Activated B cell treated with CpG ODN at 0.5 μM for 24 hours (primary cell): ENCODE results near the gene IGLON5. TPM values are rescaled to one million over a fixed set of nuclear protein-coding genes. Genes with fewer than 3 reads are reported as not detected.

Experiments
- ATAC-seq: fragments of 200-7000 bp; cut with Tn5 transposase; one replicate; pipeline ENCODE4 v1.10.0; 2021; ENCODE audit warnings: low read depth, mild to moderate bottlenecking, moderate library complexity
- CTCF ChIA-PET: fragments of 350-600 bp; sonication (Branson Sonifier 250); formaldehyde crosslinking; loops from one replicate; lab custom pipeline; 2021; ENCODE audit warnings: antibody characterized with exemption; lab: Charles Lee
- POLR2A ChIA-PET: fragments of 350-600 bp; sonication (Branson Sonifier 250); formaldehyde crosslinking; loops from one replicate; lab custom pipeline; 2021; ENCODE audit warnings: antibody characterized with exemption; lab: Charles Lee
- DNase-seq: peaks from one replicate; pipeline ENCODE4 v3.0.0; 2022
- H3K27ac Mint-ChIP-seq: one replicate; pipeline ENCODE4 v1.8.0; 2020; ENCODE audit warnings: mixed read lengths
- H3K27me3 Mint-ChIP-seq: one replicate; pipeline ENCODE4 v1.8.0; 2021; ENCODE audit warnings: mixed read lengths
- H3K36me3 Mint-ChIP-seq: one replicate; pipeline ENCODE4 v1.8.0; 2021; ENCODE audit warnings: low read depth, mixed read lengths
- H3K4me1 Mint-ChIP-seq: one replicate; pipeline ENCODE4 v1.8.0; 2021; ENCODE audit warnings: mixed read lengths
- H3K4me3 Mint-ChIP-seq: one replicate; pipeline ENCODE4 v1.8.0; 2020; ENCODE audit warnings: mild to moderate bottlenecking, mixed read lengths
- H3K9me3 Mint-ChIP-seq: one replicate; pipeline ENCODE4 v1.8.0; 2020; ENCODE audit warnings: mixed read lengths
- intact Hi-C: fragments of 100-400 bp; cut with micrococcal nuclease; formaldehyde crosslinking; loops from one replicate; pipeline ENCODE4 v1.15.1; 2024
- total RNA-seq: library from RNA; stranded (reverse); gene quantifications from 2 replicates; pipeline ENCODE4 v1.2.3, GENCODE V29; 2022
- TF ChIP-seq, protein P1 (sequence below): fragments of 200-600 bp; IDR thresholded peaks from one replicate; pipeline ENCODE4 v1.8.0; 2022; ENCODE audit warnings: antibody characterized with exemption, mild to moderate bottlenecking

Gene IGLON5
- total RNA-seq, 1 donor from 2014 or later: not detected

- Mint-ChIP-seq H3K27ac (no peak overlapping the region), H3K4me3 (no peak overlapping the region)
- POLR2A ChIA-PET: no interaction called here
Observed at GRCh38 chr19:51380379-51380778, 68.9 kb downstream of the IGLON5 start.

More at GRCh38 chr19:51380379-51380778, 68.9 kb downstream of the IGLON5 start:
- CTCF ChIA-PET: no interaction called here
- ATAC-seq (no peak), DNase-seq (no peak)
- TF ChIP-seq, protein P1, sequence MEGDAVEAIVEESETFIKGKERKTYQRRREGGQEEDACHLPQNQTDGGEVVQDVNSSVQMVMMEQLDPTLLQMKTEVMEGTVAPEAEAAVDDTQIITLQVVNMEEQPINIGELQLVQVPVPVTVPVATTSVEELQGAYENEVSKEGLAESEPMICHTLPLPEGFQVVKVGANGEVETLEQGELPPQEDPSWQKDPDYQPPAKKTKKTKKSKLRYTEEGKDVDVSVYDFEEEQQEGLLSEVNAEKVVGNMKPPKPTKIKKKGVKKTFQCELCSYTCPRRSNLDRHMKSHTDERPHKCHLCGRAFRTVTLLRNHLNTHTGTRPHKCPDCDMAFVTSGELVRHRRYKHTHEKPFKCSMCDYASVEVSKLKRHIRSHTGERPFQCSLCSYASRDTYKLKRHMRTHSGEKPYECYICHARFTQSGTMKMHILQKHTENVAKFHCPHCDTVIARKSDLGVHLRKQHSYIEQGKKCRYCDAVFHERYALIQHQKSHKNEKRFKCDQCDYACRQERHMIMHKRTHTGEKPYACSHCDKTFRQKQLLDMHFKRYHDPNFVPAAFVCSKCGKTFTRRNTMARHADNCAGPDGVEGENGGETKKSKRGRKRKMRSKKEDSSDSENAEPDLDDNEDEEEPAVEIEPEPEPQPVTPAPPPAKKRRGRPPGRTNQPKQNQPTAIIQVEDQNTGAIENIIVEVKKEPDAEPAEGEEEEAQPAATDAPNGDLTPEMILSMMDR: no peak
- no peaks in the 10 kb centered on the region for H3K9me3 Mint-ChIP-seq
- no peaks in the 10 kb centered on the region for H3K36me3 Mint-ChIP-seq
- intact Hi-C loops: no loop called here
- peaks cover 3% of the 10 kb centered on the region for H3K27me3 Mint-ChIP-seq
- no peaks in the 10 kb centered on the region for H3K4me1 Mint-ChIP-seq

Other genes starting within 250 kb of the IGLON5 start
- gene KLK13, start 246.6 kb upstream of the IGLON5 start, total RNA-seq: not detected in 2 replicates
- gene KLK14, start 228.8 kb upstream of the IGLON5 start, total RNA-seq: 0.76 and 0.82 TPM in 2 replicates
- 7.8 and 8.9 TPM in 2 replicates for gene CTU1, start 203.2 kb upstream of the IGLON5 start, total RNA-seq
- gene SIGLEC9, start 186.7 kb upstream of the IGLON5 start, total RNA-seq: 0.29 TPM in 1 of 2 replicates, not detected in the other
- not detected in 2 replicates for gene SIGLEC7, start 169.3 kb upstream of the IGLON5 start, total RNA-seq
- not detected in 2 replicates for gene CD33, start 86.6 kb upstream of the IGLON5 start, total RNA-seq
- not detected in 2 replicates for gene SIGLECL1, start 60.6 kb upstream of the IGLON5 start, total RNA-seq
- 0.95 and 0.98 TPM in 2 replicates for gene VSIG10L, start 30.5 kb downstream of the IGLON5 start, total RNA-seq
- 43.8 and 49.0 TPM in 2 replicates for gene ETFB, start 54.7 kb downstream of the IGLON5 start, total RNA-seq
- 2.2 TPM in 1 of 2 replicates, not detected in the other for gene CLDND2, start 57.4 kb downstream of the IGLON5 start, total RNA-seq
- gene NKG7, start 61.0 kb downstream of the IGLON5 start, total RNA-seq: 1.6 and 2.1 TPM in 2 replicates
- gene LIM2, start 76.3 kb downstream of the IGLON5 start, total RNA-seq: not detected in 2 replicates
- gene C19orf84, start 78.9 kb downstream of the IGLON5 start, total RNA-seq: 0.17 TPM in 1 of 2 replicates, not detected in the other
- gene SIGLEC10, start 106.0 kb downstream of the IGLON5 start, total RNA-seq: 50.3 and 52.2 TPM in 2 replicates
- gene SIGLEC8, start 146.8 kb downstream of the IGLON5 start, total RNA-seq: not detected in 2 replicates
- not detected in 2 replicates for gene CEACAM18, start 166.9 kb downstream of the IGLON5 start, total RNA-seq
- gene SIGLEC12, start 190.2 kb downstream of the IGLON5 start, total RNA-seq: not detected in 2 replicates
- 16.4 and 28.7 TPM in 2 replicates for gene SIGLEC6, start 220.0 kb downstream of the IGLON5 start, total RNA-seq